OCI-LY1 (cell line): ENCODE results near the gene LGR4.

Source experiments
- H2AFZ ChIP-seq: fragments of 200-600 bp; sonication (generic), shearing (Covaris generic); 2 replicates; pipeline ENCODE4 v1.6.0; 2014; ENCODE audit warnings: antibody characterized with exemption, mild to moderate bottlenecking, low read length
- H3F3A ChIP-seq: fragments of 200-600 bp; sonication (generic), shearing (Covaris generic); 2 replicates; pipeline ENCODE4 v1.6.0; 2014; ENCODE audit warnings: mild to moderate bottlenecking, antibody characterized with exemption, low read length, moderate library complexity; ENCODE audit not compliant: insufficient read depth
- H3K27ac ChIP-seq: fragments of 200-600 bp; sonication (generic); 2 replicates; pipeline ENCODE4 v1.5.1; 2014; ENCODE audit warnings: low read length, mixed run types, mild to moderate bottlenecking, low read depth; ENCODE audit not compliant: poor library complexity, severe bottlenecking
- H3K27me3 ChIP-seq: fragments of 200-600 bp; sonication (generic); 2 replicates; pipeline ENCODE4 v1.6.0; 2014; ENCODE audit warnings: antibody characterized with exemption, mild to moderate bottlenecking, low read length, moderate library complexity; ENCODE audit not compliant: insufficient read depth
- H3K36me3 ChIP-seq: fragments of 200-600 bp; sonication (generic); 2 replicates; pipeline ENCODE4 v1.6.1; 2014; ENCODE audit warnings: mild to moderate bottlenecking, antibody characterized with exemption, low read length, moderate library complexity, mixed read lengths; ENCODE audit not compliant: insufficient read depth
- H3K4me1 ChIP-seq: fragments of 200-600 bp; sonication (generic); 2 replicates; pipeline ENCODE4 v1.5.1; 2014; ENCODE audit warnings: mild to moderate bottlenecking, low read length, moderate library complexity; ENCODE audit not compliant: insufficient read depth, severe bottlenecking
- H3K4me2 ChIP-seq: fragments of 200-600 bp; sonication (generic), shearing (Covaris generic); 2 replicates; pipeline ENCODE4 v1.6.1; 2014; ENCODE audit warnings: low read length
- H3K4me3 ChIP-seq: fragments of 200-600 bp; sonication (generic); 2 replicates; pipeline ENCODE4 v1.5.1; 2014; ENCODE audit warnings: low read length, low read depth, mild to moderate bottlenecking, mixed read lengths; ENCODE audit not compliant: poor library complexity, severe bottlenecking
- H3K79me2 ChIP-seq: fragments of 200-600 bp; shearing (Covaris generic); 2 replicates; pipeline ENCODE4 v1.6.1; 2016; ENCODE audit warnings: mixed run types, low read length, mixed read lengths; ENCODE audit not compliant: insufficient read depth
- H3K9ac ChIP-seq: fragments of 200-600 bp; sonication (generic), shearing (Covaris generic); 2 replicates; pipeline ENCODE4 v1.6.1; 2014; ENCODE audit warnings: mild to moderate bottlenecking, low read length, mixed read lengths
- H3K9me2 ChIP-seq: fragments of 200-600 bp; sonication (generic), shearing (Covaris generic); 2 replicates; pipeline ENCODE4 v1.6.1; 2014; ENCODE audit warnings: low read depth, mild to moderate bottlenecking, low read length, mixed read lengths
- H3K9me3 ChIP-seq: fragments of 200-600 bp; shearing (Covaris generic); 2 replicates; pipeline ENCODE4 v1.6.1; 2014; ENCODE audit warnings: low read length, mixed read lengths
- H4K20me1 ChIP-seq: fragments of 200-600 bp; sonication (generic), shearing (Covaris generic); 2 replicates; pipeline ENCODE4 v1.6.0; 2016; ENCODE audit warnings: mild to moderate bottlenecking, low read length; ENCODE audit not compliant: insufficient read depth
- EZH2 ChIP-seq: fragments of 200-600 bp; sonication (generic), shearing (Covaris generic); IDR thresholded peaks from 2 replicates; pipeline ENCODE4 v1.8.0; 2017; ENCODE audit warnings: borderline replicate concordance, mixed run types, mild to moderate bottlenecking, antibody characterized with exemption, low read length, moderate library complexity, mixed read lengths
- TF ChIP-seq, protein P1 (sequence below): fragments of 200-600 bp; sonication (generic), shearing (Covaris generic); IDR thresholded peaks from 2 replicates; pipeline ENCODE4 v1.5.1; 2017; ENCODE audit warnings: mild to moderate bottlenecking, antibody characterized with exemption, low read length, moderate library complexity, mixed read lengths

Gene LGR4

DNA sequence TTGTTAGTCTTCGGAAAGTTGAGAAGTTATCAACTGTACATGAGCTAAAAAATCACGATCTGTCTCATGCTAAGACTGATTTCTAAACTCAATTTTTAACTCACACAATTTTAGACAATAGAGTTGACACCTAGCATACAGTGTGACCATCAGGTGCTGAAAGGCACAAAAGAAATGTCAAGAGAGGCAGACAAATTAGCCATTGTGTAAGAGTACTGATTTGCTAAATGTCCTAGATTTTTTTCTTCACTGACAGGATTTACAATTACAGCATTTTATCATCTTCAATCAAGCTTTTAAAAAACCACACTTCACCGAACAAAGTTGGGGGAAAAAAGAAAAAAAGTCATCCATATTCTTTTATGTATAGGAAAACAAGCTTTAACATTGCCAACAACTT, 7.0 kb downstream of the LGR4 start:
- Histone ChIP-seq H3K4me1 (no peaks in the 10 kb centered on the region), H3K4me3 (no peak overlapping the region), H3K9ac (no peak overlapping the region), H3K36me3 (no peaks in the 10 kb centered on the region), H3K27me3 (0 out of 2 replicates have a peak, but pooled peaks cover 4% of the 10 kb centered on the region), H3K79me2 (no peaks in the 10 kb centered on the region), H4K20me1 (no peaks in the 10 kb centered on the region), H3F3A (no peaks in the 10 kb centered on the region), H2AFZ (no peak overlapping the region), H3K9me2 (no peaks in the 10 kb centered on the region), H3K4me2 (no peak overlapping the region), H3K27ac (no peak overlapping the region), H3K9me3 (no peaks in the 10 kb centered on the region)
- TF ChIP-seq, protein P1, sequence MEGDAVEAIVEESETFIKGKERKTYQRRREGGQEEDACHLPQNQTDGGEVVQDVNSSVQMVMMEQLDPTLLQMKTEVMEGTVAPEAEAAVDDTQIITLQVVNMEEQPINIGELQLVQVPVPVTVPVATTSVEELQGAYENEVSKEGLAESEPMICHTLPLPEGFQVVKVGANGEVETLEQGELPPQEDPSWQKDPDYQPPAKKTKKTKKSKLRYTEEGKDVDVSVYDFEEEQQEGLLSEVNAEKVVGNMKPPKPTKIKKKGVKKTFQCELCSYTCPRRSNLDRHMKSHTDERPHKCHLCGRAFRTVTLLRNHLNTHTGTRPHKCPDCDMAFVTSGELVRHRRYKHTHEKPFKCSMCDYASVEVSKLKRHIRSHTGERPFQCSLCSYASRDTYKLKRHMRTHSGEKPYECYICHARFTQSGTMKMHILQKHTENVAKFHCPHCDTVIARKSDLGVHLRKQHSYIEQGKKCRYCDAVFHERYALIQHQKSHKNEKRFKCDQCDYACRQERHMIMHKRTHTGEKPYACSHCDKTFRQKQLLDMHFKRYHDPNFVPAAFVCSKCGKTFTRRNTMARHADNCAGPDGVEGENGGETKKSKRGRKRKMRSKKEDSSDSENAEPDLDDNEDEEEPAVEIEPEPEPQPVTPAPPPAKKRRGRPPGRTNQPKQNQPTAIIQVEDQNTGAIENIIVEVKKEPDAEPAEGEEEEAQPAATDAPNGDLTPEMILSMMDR = no peak
- TF ChIP-seq EZH2 = no peak

DNA sequence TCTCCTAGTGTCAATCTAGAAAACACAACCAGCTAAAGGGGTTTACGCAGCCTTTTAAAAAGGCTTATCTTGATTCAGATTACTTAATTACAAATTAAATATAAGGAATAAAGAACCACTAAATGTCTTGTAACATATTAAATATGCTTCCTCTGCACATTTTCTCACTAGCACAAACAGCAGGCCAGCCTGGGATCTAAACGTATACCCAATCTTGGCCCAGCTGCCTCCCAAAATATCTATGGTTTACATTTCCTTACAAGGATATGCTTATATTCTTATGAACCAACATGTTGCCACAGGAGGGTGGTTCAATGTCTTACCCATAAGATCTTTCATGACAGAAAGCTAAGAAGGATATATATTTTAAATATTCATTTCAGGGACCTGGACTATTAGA, 7.7 kb downstream of the LGR4 start:
- H3K4me2 ChIP-seq = no peak overlapping the region
- H3K27ac ChIP-seq = no peak overlapping the region
- H3F3A ChIP-seq = no peaks in the 10 kb centered on the region
- H3K4me3 ChIP-seq = no peak overlapping the region
- no peaks in the 10 kb centered on the region for H3K4me1 ChIP-seq
- H3K27me3 ChIP-seq = 0 out of 2 replicates have a peak, but pooled peaks cover 4% of the 10 kb centered on the region
- H3K9ac ChIP-seq = no peak overlapping the region
- no peaks in the 10 kb centered on the region for H3K36me3 ChIP-seq
- H3K9me2 ChIP-seq = no peaks in the 10 kb centered on the region
- H2AFZ ChIP-seq = no peak overlapping the region
- no peak for TF ChIP-seq EZH2
- TF ChIP-seq, protein P1 = no peak
- H4K20me1 ChIP-seq = no peaks in the 10 kb centered on the region
- H3K79me2 ChIP-seq = no peaks in the 10 kb centered on the region
- H3K9me3 ChIP-seq = no peaks in the 10 kb centered on the region

DNA sequence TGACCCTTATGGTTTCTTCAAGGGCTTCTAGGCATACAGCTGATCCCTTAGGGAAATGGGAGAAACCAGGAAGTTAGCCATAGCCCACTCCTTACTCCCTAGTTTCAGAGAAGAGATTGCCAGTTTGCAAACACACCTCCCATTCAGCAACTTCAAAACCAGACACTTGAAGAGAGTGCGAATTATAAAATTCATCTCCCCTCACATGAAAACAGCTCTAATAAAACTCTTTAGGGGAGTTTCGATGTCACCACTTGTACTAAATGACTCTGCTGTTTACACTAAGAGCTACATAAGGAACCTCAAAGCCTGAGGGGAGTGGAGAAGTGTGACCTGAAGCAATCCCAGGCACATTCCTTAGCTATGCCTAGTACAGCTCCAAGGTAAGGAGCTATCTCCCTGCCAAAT, 8.3 kb downstream of the LGR4 start:
- Histone ChIP-seq H3F3A (no peaks in the 10 kb centered on the region), H4K20me1 (no peaks in the 10 kb centered on the region), H3K36me3 (no peaks in the 10 kb centered on the region), H3K9me3 (no peaks in the 10 kb centered on the region), H3K27me3 (0 out of 2 replicates have a peak, but pooled peaks cover 4% of the 10 kb centered on the region), H3K4me2 (no peak overlapping the region), H3K4me3 (no peak overlapping the region), H3K9me2 (no peaks in the 10 kb centered on the region), H3K9ac (no peak overlapping the region), H3K4me1 (no peaks in the 10 kb centered on the region), H2AFZ (no peak overlapping the region), H3K79me2 (no peaks in the 10 kb centered on the region), H3K27ac (no peak overlapping the region)
- TF ChIP-seq EZH2 = no peak
- TF ChIP-seq, protein P1 = no peak
